HEK293T (cell line): ENCODE measurements around the gene JCAD.

Source experiments
- BHLHE40 ChIP-seq: fragments of 450-650 bp; IDR thresholded peaks from 2 replicates; pipeline ENCODE4 v1.6.1; 2016; ENCODE audit warnings: mild to moderate bottlenecking, moderate library complexity, borderline replicate concordance
- ELF4 ChIP-seq: fragments of 450-650 bp; IDR thresholded peaks from 2 replicates; pipeline ENCODE4 v1.6.1; 2017; ENCODE audit warnings: antibody characterized with exemption
- FOXK2 ChIP-seq: fragments of 450-650 bp; IDR thresholded peaks from 2 replicates; pipeline ENCODE4 v1.6.1; 2016; ENCODE audit warnings: mild to moderate bottlenecking
- FOXM1 ChIP-seq: fragments of 450-650 bp; IDR thresholded peaks from 2 replicates; pipeline ENCODE4 v1.6.1; 2017; ENCODE audit warnings: mild to moderate bottlenecking, borderline replicate concordance
- L3MBTL2 ChIP-seq: fragments of 450-650 bp; conservative IDR thresholded peaks from 2 replicates; pipeline ENCODE4 v1.6.1; 2016; ENCODE audit warnings: mild to moderate bottlenecking
- PKNOX1 ChIP-seq: fragments of 450-650 bp; IDR thresholded peaks from 2 replicates; pipeline ENCODE4 v1.6.1; 2016

DNA sequence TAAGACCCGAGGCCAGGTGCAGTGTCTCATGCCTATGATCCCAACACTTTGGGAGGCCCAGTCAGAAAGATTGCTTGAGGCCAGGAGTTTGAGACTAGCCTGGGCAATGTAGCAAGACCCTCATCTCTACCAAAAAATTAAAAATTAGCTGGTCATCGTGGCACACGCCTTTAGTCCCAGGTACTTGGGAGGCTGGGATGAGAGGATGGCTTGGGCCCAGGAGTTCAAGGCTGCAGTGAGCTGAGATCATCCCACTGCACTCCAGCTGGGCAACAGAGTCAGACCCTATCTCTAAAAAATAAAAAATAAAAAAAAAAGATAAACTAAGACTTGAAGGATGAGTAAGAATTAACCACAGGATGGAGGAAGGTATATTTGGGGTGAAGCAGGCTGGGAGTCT lies 77.9 kb downstream of the JCAD start:
- no peak for TF ChIP-seq FOXK2
- TF ChIP-seq PKNOX1 = no peak
- no peak for TF ChIP-seq BHLHE40
- TF ChIP-seq L3MBTL2 = no peak
- no peak for TF ChIP-seq ELF4
- no peak for TF ChIP-seq FOXM1
